IPS-NIHi11 (cell line): Measurements from ENCODE around the gene KRT26.
"Not testable (repeated sequence)": the region's sequence is repeated elsewhere in the genome, so short reads cannot be mapped to it uniquely, and the experiment has no call there.

ENCODE experiments used
- DNase-seq: peaks from one replicate; pipeline ENCODE4 v3.0.0; 2012; ENCODE audit warnings: mixed read lengths, low spot score

KRT26 gene

DNA sequence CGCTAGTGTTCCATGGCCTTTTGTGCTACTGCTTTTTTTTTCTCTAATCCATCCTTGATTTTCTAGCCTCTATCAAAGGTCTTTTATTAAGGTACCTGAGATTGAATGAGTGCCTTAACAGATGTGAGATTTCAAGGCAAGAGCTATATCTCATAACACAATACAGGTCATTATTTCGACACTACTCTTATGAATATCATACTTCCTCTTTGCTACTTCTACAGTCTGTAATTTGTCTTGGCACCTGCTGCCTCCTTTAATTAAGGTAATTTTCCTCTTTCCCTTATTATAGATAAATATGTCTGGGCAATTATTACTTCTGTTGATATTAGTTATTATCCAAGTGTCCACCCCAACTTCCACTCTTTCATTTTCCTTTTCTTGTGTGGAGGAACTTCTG lies 22.5 kb upstream of the KRT26 start:
- no peak for DNase-seq

DNA sequence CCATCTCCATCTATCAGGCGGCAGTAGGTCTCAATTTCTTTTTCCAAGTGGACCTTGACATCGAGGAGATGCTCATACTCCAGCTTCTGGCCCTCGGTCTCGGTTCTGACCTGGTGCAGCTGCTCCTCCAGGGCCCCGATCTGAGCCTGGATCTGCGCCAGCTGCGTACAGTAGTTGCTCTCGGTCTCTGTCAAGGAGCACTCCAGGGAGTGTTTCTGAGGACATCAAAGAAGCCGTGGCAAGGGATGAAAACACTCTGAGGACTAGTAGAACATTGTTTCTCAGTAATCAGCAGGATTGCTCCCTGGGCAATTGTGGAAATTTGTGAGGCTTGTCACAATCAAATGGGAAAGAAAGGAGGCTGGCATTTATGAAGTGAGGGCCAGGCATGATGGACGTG lies 21.8 kb upstream of the KRT26 start:
- DNase-seq: no peak

DNA sequence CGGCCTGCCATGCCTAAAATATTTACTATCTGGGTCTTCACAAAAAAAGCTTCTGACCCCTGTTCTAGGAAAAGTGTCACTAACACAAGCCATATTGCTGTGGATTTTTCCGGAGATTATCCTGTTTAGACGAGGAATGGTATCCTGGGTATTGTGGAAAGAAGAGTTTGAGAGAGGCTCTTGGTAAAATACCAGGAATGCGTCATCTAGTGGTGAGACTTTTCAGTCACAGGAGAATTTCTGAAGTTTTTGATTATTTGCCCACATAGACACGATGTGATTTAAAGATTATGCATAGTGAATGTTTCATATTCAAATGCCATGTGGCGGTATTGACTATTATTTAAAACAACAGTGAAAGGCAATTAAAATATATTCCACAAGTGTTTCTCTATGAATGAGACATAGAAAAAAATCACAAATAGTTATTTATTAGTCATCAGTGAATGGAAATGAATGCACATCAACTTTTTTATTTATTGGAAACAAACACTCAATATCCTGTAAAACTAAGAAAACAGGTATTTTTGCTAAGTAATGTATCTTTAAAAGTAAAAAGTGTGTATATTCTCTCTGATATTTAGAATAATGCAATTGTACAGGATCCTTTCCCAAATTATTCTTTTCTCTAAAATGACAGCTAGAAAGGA lies 19.9 kb upstream of the KRT26 start:
- DNase-seq: peak; percentile 26

DNA sequence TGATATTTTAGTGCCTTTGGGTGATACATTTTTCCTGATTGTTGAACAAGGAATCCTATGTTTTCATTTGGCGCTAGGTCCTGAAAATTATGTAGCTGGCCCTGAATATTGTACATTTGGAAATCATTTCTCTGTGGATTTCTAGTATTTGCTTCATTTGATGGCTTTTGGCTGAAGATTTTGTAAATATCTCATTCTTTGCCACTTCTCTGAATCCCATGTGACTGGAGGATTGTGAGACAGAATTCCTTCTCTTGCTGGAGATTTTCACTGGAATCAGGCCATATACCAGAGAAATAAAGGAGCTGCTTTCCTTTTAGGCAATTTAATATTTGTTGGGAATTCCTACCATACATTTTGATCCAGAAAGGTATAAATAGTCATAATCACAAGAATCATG lies 19.1 kb upstream of the KRT26 start:
- no peak for DNase-seq

DNA sequence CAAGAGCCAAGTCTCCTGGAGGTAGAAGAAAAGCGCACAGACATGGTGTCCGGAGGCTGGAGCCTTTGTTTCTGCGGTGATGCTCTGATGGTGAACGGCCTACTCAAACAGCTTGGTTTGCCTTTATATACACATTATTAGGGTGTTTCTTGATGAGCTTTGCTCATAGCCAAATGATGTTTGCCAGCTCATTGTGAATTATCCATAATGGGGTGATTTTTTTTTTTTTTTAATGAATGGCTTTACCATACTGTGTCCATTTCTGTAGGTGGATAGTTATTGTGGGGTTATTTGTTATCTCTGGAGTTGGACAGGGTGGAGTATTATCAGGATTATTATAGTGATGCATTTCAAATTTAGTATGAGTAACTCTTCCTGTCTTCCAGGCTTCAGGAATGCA lies 10.4 kb upstream of the KRT26 start, which contains the start of gene KRT27:
Gene KRT27, minus strand, starts transcription at position 101 of the 400 bp plus-strand sequence. Its CDS starts 57 bp downstream, at position 44.
- DNase-seq: no peak

DNA sequence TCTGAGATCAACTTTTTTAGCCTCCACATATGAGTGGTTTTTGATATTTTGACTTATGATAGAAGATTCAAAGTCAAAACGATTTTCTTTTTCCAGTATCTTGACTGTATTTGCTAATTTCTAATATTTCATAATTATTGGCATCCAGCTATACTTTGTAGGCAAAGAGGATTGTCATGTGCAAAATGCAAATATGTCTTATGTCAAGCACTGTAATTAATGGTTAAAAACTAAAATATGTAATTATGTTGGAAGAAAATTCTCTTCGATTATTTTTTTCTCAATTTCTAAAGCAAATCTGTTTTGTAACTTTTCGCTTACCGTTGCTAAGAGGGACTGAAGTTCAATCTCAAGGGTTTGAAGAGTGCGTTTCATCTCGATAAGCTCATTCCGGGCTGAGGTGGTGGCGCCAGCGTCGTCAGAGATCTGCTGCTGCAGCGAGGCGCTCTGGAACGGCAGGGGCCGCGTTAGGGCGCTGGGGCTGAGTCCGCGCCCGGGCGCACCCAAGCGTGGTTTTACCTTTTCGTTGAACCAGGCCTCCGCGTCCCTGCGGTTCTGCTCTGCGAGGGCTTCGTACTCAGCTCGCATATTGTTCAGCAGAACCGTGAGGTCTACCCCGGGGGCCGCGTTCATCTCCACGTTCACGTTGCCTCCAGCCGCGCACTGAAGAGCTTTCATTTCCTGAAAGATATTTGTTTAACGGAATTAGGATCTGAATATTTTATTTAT lies 7.3 kb upstream of the KRT26 start:
- DNase-seq: peak; percentile 48

DNA sequence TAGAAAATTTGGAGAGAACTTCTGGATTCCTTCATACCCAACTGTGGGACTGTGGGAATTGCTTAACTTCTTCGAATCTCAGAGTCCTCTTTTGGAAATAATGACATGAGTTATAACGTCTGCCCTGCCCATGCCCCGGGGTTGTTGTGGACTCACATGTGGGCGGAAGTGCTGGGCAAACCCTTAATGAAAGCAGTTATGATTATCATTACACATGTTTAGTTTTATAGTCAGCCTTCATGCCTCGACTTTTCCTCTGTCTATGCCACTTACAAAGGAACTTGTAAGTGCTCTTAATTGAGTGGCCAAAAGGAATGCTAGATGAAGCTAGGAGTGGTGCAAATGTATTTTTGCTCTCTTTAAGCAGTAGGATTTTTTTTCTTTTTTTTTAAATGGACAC lies 6.5 kb upstream of the KRT26 start:
- no peak for DNase-seq

DNA sequence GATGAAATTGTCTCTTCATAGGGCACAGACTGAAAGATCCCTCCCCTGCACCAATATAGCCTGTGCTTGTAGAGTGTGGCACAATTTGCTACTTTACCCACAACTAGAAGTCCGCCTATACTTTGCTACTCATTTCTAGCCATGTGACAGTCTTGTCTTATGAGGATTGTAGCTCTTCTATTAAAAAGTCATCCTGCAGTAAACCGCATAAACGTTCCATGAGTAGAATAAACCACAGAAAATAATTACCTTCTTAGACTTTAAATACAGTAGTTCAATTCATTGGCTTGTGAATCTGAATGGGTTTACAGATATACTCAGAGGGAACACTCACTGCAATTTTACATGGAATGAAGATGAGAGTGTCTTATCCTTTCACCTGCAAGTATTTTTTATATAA lies 6.0 kb upstream of the KRT26 start:
- no peak for DNase-seq

DNA sequence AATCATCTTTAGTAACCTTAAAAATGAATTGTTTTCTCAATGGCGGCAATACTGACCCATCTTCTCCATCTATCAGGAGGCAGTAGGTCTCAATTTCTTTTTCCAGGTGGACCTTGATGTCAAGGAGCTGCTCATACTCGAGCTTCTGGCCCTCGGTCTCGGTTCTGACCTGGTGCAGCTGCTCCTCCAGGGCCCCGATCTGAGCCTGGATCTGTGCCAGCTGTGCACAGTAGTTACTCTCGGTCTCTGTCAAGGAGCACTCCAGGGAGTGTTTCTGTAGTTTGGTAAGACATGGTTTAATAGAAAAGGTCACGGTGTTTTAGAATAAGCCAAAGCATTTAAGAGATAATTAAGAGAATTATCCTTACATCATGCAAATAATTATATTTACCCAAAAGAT lies 5.5 kb upstream of the KRT26 start:
- no peak for DNase-seq

DNA sequence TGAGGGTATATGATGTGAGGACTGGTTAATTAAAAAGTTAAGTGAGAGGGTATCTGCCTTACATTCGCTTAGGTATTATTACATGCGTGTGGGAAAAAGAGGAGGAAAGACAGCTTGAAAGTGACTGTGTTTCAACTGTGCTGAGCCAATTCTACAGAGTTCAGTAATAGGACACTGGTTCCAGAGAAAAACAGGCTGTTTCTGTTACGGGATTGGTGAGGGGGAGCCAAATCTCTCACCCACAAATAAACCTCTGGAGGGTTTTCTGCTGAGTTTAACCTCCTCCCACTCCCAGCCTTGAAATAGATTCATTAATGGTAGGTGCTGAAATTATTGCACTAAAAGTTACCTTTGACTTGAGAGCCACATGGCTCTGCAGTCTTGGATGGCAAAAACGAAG lies 3.9 kb upstream of the KRT26 start:
- DNase-seq: no peak

DNA sequence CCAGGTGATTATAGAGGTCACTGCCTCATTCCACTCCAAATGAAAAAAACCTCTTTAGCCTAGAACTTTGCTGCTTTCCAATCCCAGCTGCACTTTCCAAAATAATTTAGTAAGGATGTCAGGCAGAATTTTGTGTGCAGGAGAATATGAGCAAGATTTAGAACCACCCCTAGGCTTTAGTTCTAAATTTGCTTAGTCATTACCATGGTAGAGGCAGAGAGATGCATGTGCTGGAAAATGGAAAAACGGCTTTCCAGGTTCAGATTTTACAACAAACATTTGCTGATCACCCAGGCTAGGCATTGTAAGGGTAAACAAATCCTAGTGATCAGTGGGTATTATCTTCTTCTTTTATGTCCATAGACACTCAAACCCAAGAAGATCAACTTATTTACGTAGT lies 6.3 kb downstream of the KRT26 start:
- no peak for DNase-seq

DNA sequence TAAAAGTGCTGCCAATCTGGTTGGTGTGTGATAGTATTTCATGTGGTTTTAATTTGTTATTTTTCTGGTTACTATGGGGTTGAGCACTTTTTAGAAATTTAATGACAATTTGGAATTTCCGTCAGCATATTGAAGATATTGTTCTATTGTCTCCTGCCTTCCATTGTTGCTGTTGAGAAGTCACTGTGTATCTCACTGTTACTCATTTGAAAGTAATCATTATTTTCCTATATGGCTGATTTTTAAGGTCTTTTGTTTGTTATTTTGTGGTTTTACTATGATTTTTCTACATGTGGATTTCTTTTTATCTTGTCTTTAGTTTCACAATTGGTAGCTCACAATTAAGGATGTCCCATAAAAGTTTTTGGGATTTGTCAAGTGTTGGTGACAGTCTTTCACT lies 8.2 kb downstream of the KRT26 start:
- no peak for DNase-seq

DNA sequence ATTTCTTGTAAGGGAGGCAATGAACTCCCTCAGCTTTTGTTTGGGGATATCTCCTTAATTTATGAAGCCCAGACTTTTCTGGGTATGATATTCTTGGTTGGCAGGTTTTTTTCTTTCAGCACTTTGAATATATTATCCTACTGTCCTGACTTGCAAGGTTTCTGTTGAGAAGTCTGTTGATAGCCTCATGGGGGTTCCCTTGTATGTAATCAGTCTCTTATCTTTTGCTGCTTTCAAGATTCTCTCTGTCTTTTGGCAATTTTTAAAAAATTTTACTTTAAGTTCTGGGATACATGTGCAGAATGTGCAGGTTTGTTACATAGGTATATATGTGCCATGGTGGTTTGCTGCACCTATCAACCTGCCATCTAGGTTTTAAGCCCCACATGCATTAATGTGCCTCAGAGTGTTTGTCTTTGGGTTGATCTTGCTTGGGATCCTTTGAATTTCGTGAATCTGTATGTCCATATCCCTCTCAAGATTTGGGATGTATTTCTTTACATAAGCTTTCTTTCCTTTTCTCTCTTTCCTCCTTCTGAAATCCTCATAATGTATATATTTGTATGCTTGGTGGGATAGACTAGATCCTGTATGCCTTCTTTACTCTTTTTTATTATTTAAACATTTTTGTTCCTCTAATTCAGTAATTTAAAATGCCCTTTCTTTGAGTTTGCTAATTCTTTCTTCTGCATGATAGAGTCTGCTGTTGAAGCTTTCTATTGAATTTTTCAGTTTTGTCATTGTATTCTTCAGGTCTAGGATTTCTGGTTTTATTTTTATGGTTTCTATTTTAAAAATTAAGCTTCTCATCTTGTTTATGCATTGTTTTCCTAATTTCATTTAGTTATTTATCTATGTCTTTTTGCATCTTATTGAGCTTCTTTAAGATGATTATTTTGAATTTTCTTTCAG lies 11.6 kb downstream of the KRT26 start:
- no peak for DNase-seq

DNA sequence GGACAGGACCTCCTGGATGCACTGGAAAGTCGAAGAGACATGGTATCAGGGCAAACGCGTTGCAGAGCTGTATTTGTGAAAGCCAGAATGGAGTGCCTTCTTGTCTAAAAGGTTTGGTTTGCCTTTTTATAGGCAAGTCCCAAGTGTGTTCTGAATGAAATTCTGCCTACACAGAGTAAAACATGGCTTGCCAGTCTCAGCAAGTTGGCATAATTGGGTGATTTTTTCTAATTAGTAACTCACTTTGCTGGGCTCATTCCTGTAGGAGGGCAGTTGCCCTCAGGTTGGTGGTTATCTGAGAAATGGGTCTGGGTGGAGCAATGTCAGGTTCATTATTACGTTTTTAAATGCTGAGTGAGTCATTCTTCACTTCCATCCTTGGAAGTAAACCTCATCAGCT lies 16.8 kb downstream of the KRT26 start, which contains the start of gene KRT25:
Gene KRT25, minus strand, starts transcription at position 101 of the 400 bp plus-strand sequence. Its CDS starts 60 bp downstream, at position 41.
- no peak for DNase-seq

DNA sequence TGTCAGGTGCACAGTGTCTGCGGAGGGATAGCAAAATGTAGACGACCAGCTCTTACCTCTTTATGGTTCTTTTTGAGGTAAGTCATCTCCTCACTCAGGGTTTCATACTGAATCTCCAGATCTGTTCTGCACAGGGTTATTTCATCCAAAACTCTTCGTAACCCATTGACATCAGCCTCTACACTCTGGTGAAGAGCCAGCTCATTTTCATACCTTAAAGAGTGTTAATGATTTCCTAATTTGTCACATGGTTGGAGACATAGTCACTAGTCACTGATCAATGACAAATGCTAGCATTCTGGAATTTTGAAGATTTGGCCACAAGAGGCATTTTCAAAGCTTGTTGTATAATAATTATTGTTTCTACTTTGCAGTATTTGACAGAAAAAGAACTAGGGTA lies 18.2 kb downstream of the KRT26 start:
- DNase-seq: no peak

DNA sequence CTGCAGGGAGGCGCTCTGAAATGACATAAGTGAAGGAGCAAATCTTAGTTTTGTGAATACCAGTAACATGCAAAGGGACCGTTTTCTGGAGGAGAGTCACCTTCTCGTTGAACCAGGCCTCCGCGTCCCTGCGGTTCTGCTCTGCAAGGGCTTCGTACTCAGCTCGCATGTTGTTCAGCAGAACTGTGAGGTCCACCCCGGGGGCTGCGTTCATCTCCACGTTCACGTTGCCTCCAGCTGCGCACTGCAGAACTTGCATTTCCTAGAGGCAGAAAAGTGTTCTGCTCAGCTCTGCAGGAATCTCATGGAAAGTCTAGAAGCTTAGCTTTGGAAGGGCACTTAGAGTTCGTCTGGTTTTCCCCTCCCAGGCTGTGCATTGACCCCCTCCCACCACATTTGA lies 20.9 kb downstream of the KRT26 start:
- DNase-seq: no peak

DNA sequence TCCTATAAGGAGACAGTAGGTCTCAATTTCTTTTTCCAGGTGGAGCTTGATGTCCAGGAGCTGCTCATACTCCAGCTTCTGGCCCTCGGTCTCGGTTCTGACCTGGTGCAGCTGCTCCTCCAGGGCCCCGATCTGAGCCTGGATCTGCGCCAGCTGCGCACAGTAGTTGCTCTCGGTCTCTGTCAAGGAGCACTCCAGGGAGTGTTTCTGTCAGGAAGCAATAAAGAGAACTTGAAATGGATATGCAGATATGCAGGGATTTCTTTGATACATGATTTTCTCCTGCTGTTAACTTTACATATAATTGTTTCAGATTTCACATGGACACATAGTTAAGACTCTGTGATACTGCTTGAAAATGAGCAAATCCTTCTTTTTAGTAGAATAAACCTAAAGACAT lies 21.6 kb downstream of the KRT26 start:
- DNase-seq: no peak

DNA sequence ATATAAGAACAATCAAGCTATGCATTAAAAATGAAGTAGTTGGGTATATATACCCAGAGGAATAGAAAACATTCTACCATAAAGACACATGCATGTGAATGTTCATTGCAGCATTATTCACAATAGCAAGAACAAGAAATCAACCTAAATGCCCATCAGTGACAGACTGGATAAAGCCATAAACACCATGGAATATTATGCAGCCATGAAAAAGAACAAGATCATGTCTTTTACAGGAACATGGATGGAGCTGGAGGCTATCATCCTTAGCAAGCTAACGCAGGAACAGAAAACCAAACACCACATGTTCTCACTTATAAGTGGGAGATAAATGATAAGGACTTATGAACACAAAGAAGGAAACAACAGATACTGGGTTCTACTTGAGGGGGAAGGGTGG lies 23.3 kb downstream of the KRT26 start:
- DNase-seq: not testable (repeated sequence)

DNA sequence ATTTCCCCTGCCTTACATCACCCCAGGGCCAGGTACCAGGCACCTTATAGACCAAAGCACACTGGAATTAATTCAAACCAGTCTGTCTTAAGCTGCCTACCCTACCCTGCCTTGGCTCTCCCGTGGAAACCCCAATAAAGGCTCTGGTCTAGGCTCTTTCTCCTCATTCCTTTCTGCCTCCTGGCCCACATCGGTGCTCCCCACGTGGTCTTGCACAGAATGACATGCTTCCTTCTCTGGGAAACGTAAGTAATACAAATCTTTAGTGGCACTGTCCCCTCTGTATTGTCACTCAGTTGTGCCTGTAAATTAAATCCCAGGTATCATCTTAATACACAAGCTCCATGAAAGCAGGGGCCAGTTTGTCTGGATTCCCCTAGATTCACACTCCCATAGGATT lies 33.4 kb downstream of the KRT26 start:
- no peak for DNase-seq

DNA sequence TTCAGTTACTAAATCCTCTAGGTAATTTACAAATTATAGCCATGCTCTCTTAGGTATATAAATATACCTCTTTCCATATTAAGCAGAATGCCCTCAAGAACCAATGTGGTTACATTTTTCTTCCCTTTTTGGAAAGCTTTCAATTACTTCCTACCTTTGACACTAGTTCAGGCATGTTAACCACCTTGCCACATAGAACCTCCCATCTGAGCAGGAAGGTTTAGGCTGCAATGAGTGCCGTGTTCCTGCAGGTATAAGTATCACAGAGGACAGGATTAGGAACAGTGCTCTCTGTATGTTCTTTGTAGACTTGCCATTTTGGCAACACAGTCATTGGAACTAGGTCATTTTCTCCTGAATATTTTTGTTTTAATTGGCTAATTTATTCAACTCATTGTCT lies 37.0 kb downstream of the KRT26 start:
- DNase-seq: no peak

DNA sequence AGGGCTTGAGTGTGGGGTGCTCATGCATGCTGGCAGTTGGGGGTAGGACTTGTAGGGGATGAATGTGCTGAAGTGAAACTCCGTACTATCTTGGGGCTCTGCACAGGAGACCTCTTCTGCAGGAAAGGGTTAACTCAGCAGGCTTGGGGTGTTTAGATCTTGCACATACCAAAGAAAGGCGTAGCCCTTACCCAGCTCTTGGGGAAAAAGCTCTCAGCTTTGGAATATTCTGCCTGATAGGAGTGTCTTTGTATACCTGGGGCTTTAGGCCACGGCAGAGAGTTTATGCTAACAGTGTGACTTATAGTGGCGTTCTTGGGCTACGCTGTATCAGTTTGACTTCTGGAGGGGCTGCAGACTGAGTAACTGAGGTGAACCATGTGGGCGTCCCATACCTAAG lies 38.0 kb downstream of the KRT26 start:
- DNase-seq: no peak

DNA sequence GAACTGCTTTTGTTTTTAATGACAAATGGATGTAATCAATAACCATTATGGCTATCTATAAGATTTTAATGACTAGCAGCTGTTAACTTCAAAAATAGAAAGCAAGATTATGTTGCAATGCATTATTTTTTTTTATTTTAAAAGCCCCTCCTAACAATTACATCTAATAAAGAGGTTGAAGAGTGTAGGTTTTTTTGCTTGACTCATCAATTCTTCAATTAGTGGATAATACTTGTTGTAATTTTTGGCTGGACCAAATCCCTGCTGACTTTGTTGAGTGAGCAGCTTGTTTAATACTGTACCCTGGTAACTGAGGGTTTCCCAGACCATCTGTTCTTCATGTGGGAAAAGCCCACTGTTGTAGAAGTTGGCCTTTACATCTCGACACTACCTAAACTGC lies 41.0 kb downstream of the KRT26 start:
- DNase-seq: no peak
